ENCODE results near the gene STXBP4.
"Not testable (repeated sequence)": the region's sequence is repeated elsewhere in the genome, so short reads cannot be mapped to it uniquely, and the experiment has no call there.

STXBP4 gene

DNA sequence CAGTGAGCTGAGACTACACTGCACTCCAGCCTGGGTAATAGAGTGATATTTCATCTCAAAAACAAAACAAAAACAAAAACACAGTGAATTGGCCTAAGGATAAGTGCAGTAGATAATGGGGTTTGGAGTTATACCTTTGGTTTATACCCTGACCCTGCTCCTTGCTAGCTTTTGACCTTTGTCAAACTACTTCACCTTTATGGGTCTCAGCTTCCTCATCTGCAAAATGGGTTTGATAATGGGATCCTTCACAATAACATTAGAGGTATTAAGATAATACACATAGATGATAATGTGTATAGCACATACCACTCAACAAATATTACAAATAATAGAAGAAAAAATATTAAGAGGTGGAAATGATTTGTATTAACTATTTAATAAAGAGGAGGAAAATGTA lies 85.9 kb downstream of the STXBP4 start:
- DNase-seq (ENCODE audit: low read depth): no peak

DNA sequence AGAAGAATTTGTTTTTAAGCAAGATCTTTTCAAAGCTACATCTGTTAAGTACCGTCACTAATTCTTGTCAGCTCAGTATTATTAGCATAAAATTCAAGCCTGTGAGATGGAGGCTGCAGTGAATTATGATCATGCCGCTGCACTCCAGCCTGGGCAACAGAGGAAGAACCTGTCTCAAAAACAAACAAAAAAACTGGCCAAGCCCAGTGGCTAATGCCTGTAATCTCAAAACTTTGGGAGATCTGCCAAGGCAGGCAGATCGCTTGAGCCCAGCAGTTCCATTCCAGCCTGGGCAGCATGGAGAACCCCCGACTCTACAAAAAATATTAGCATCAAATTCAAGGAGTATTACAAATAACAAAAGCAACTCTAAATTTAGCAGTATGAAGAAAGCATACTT lies 88.0 kb downstream of the STXBP4 start:
- peak; percentile 11 for DNase-seq (ENCODE audit: low read depth)

DNA sequence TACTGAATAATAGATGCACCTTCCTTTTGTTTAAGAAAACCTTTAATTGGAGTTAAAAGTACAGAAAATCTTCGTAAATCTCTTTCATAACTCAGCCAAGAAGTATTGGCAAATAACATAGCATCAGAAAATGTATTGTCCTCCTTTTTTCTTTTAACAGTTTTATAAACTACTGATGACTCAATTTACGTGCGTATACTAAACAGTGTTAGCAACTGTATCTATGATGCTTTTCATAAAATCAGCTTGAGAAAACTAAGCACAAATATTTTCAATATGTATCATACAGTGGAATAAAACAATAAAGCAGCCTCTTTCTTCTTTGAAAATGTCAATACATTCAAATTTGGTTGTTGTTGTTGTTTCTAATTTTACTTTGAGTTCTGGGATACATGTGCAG lies 88.6 kb downstream of the STXBP4 start:
- DNase-seq (ENCODE audit: low read depth): no peak

DNA sequence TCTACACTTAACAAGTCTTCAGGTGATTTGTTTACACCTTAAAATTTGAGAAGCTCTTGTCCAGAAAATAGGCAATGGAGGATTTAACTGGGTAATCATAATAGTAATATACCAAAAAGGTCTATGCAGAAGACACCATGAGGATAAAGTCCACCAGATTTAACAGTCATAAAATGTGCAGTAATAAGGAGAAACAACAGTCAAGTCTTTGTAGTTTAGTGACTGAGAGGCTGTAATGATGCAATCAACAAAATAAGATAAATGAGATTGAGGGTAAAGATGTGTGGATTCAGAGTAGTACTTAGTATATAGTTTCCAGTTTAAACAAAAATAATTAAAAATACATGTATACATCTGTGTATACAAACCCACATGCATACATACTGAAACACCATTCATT lies 91.2 kb downstream of the STXBP4 start:
- DNase-seq (ENCODE audit: low read depth): no peak

DNA sequence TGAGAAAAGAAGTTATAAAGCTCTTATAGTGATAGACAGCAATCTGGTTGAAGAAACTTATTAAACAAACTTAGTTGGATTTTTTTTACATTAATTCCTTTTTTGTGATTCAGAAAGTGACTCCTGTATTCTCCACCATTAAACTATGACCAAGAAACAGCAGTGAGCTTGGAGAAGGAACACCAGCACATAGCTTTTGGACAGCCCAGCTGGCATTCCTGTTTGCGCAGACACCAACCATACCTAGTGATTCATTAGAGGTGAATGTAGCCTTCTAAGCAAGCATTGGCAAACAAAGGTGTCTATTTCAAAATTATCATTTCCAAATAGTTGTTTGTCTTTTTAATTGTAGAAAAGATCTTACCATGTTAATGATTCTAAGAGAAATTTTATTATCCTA lies 94.4 kb downstream of the STXBP4 start:
- peak; percentile 52 for DNase-seq (ENCODE audit: low read depth)

DNA sequence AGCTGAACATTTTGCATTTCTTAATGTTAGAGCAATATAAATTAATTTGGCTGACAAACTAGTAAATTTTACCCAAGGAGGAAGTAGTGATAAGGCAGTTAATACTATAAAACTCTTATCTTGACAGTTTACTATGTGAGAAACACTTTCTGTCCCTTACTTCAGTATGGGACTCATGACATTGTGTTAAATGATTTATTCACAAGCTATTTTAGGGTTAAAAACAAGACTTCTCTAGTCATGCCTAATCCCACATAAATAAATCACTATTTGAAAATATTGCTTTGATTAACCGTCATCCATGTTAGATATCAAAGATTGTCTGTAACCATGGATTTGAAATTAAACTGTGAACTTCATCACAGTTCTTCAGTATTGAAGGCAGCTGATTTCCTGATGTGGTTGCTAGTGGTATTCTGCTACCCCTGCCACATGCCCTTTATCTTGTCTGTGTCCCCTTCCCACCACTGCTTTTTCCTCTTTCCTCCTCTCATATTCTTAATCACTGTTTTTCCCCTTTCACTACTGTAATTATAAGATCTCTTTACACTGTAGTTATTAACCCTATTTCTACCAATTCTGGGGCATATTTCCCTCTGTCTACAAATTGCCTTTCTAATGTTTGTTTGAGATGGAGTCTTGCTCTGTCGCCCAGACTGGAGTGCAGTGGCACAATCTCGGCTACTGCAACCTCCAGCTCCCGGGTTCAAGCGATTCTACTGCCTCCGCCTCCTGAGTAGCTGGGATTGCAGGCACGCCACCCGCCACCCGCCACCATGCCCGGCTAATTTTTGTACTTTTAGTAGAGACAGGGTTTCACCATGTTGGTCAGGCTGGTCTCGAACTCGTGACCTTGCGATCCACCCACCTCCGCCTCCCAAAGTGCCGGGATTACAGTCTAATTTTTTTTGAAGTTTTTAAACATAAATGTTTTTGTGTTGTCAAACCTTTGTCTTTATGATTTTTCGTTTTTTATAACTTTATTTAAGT lies 95.6 kb downstream of the STXBP4 start:
- no peak for DNase-seq (ENCODE audit: low read depth)

DNA sequence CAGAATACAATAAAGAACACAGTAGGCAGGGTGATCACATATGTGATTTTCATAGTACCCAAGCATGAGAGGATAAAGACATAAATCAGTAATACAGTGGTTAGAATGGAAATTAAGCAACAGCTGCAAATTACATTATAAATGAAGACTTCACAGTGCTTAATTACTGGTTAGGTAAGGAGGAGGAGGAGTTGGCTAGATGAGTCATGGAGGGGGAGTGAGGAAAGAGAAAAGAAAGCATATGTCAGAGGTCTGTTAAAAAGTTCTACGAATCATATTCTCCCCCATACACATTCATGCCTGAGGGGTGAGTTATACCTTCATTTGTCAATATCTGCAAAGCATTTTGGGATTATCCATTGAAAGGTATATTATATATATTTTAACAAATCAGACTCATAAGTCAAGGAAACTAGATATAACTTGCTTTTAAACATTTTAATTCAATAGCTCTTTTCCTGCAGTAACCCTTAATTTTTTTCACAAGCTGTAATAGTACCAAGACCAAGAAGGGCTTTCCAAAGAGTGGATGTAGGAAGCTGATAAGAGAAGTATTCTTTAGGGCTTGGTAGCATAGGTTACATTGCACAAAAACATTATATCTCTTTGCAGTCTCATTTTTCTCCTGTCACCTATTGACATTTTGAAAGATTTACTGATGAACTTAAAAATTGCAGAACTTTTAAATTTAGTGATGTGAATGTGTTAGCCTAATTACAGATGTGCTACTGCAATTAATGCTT lies 99.3 kb downstream of the STXBP4 start:
- DNase-seq (ENCODE audit: low read depth): peak; percentile 36

DNA sequence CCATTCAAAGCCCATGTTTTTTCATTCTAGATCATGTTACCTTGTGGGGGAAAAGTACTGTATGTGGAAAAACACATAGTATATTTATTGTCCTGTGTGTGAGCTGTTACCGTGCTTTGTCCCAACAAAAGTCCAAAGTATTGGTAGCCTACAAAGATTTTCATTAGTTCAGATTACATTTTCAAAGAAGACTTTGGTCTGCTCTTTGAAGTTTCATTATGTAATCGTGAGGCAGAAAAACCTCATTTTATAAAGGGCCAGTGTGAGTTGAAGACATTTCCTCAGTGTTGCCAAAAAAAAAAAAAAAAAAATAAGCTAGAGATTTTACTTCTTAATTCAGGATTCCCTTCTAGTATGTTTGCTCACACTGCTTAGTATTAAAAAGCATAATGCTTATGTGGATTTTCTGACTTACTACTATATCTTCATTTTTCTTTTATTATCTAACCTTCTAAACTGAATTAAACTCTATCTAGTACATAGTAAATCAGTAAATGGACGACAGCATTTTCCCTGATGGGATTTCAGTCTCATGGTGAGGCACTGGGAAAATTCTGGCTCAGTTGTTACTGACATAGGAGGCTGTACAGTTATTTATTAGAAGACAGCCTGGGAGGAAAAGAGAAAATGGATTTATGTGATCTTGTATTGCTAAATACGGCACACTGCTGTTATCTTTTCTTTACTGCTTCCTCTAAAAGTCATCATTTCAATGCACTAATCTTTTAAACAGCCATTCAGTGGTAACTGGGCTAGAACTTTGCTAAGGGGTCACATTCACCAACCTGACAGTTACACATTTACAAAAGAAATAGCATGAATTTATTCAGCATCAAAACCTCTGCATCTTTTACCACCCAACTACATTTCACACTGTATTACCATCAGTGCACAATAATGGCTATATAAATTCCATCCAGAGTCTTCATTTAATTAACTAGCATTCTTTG lies 100.6 kb downstream of the STXBP4 start:
- DNase-seq (ENCODE audit: low read depth): no peak

DNA sequence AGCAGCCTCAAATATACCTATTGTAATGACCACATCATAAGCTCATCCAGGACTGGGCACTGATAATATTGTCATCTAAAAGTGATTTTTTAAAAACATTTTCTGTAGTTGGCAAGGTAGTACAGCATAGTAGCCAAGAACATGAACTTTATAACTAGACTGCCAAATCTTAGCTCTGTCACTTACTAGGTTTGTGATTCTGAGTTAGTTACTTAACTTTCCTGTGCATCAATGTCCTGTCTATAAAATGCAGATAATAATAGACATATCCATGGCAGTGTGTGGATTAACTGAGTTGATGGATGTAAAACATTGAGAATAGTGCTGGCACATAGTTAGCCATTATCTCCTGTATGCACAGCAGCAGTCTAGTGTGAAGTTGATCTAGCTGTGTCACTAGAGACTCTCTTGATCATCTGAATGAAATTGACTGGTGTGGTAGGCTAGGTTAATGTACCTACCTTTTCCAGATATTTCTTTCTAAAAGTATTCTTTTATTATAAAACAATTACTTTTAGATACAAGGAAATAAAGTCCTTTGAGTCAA lies 101.5 kb downstream of the STXBP4 start:
- no peak for DNase-seq (ENCODE audit: low read depth)

DNA sequence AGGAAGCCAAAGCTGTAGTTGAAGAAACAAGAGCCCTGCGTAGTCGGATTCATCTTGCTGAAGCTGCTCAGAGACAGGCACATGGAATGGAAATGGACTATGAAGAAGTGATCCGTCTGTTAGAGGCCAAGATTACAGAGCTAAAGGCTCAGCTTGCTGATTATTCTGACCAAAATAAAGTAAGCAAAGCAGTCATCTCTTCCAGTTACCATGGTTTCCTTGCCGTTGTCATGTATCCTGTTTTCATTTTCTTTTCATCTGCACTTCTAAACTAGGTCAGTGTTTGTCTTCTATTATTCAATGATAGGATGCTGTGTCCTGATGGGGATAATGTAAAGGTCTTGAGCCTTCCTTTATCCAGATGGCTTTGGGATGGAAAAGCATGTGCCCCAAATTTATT lies 104.3 kb downstream of the STXBP4 start:
- DNase-seq (ENCODE audit: low read depth): peak; percentile 22

DNA sequence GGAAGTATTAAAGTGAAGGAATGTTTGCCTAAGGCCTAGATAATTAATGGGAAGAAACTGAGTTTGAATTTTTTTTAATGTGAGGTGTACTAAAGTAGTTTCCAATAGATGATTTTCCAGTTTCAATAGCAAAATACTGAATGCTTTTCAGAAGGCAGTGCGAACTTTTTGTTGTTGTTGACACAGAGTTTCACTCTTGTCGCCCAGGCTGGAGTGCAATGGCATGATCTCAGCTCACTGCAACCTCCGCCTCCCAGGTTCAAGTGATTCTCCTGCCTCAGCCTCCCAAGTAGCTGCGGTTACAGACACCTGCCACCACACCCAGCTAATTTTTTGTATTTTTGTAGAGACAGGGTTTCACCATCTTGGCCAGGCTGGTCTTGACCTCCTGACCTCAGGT lies 104.9 kb downstream of the STXBP4 start:
- not testable (repeated sequence) for DNase-seq (ENCODE audit: low read depth)

DNA sequence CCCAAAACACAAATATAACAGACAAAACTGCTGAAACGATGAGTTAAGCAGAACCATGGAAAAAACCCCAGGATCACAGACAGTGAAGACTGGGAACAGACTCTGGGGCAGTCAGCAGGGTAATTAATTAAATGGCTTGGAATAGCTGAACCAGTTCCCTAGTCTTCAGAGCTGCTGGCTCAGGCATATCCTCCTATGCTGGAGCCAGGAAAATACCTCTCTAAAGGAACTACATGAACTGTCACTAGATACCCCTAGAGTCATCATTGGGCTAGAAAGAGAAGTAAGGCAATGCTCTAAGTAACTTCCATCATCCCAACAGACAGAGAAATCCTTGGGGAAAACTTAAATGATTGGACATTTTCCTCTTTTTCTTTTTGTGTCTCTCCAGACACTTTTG lies 113.0 kb downstream of the STXBP4 start:
- DNase-seq (ENCODE audit: low read depth): no peak

DNA sequence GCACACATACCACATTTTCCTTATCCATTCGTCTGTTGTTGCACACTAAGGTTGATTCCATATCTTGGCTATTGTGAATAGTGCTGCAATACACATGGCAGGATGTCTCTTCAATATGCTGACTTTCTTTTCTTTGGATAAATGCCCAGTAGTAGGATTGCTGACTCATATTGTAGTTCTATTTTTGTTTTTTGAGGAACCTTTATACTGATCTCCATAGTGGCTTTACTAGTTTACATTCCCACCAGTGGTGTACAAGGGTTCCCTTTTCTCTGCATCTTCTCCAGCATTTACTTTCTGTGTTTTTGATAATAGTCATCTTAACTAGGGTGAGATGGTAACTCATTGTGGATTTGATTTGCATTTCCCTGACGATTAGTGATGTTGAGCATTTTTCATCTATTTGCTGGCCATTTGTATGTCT lies 118.1 kb downstream of the STXBP4 start:
- peak; percentile 89 for DNase-seq (ENCODE audit: low read depth)

DNA sequence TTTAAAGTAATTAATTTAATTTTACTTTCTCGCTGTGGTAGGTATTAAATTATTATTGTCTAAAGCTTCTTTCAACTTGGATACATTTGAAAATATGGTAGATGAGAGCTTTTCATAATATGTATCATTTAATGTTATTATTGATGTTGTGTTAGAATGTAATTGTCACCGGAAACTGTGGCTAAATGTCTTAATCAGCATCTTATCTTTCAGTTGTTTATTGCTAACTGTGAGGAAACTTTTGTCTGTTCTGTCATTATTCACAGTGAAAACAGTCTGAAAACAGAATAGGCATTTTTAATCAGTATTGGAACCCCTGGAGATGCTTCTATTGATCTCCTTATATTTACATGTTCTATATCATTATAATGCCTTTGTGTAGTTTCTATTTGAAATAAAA lies 120.7 kb downstream of the STXBP4 start:
- DNase-seq (ENCODE audit: low read depth): no peak

DNA sequence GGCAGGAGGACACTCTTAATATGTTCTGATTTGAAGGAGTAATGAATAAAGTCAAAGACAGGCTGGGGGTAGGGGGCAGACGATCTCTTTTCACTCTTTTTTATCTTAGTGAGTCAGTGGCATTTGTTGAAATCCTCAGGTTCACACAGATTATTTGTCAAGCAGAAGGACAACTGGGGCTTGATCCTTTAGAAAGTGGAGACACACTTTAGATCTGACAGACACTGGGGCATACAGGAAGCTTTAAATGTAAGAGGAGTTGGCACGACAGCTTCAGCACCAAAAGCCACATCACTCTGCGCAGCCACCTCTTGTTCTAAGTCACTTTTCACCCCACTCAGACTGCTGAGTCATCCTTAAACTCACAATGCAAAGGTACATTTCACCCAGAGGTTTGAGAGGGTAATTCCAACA lies 121.5 kb downstream of the STXBP4 start:
- DNase-seq (ENCODE audit: low read depth): peak; percentile 26

DNA sequence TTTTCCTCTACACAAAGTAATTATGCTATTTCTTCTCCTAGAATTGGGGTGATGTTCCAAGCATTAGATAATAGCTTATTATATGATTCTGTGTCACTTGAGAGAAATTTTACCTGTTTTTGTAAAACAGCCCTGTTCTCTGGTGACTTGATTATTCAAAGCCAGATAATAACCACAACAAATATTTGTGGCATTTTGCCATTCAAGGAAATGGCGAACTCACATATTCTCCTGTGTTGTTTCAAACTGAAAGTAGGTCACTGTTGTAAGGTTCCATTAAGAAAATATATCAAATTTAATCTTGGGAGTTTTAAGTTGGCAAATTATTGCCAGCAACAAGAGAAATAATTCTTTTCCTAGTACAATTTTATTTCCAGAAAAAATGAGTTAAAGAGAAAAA lies 124.8 kb downstream of the STXBP4 start:
- DNase-seq (ENCODE audit: low read depth): peak; percentile 56

DNA sequence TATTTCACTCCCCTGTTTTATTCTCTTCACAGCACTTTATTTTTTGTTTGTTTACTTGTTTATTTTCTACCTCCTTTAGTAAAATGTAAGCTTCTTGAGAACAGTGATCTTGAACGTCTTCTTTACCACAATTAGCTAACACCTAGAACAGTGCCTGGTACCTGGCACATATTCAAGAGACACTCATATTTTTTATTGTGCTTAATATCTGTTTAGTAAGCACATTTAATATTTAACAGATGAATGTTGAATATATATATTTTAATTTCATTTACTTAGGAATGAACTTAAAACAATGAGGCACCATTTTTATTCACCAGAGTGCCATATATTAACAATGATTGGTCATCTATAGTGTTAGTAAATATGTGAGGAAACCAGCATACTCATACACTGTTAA lies 130.2 kb downstream of the STXBP4 start:
- DNase-seq (ENCODE audit: low read depth): no peak

DNA sequence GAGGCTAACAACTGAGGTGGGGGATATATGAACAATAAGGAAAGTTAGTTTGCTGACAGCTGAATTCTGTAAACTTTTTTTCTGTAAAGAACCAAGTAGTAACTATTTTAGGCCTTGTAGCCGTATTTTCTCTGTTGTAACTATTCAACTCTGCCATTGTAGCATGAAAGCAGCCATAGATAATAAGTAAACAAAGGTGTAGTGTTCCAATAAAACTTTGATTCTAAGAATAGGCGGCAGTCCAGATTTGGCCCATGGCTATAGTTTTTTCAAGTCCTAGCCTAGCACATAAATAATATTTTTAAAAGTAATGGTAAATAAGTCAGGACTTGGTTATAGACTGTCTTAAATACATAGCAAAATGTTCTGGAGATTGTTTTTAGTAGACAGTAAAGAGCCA lies 142.0 kb downstream of the STXBP4 start:
- DNase-seq (ENCODE audit: low read depth): no peak

DNA sequence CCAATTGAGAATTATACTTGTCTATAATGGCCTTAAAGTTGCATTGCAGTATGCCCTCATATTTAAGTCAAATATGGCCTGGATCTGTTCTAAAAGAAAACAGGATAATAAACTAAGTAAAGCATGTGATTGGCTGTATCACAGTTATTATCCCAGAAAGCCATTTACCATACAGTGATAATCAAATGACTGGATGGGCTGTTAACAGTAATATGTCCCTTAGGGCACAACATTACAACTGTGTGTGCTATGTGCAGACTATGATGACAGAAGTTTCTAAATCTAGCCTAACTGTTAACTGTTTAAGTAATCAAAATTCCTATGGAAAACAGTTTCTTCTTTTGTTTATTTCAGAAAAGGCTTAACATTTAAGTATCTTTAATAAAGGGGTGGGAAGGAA lies 145.7 kb downstream of the STXBP4 start:
- DNase-seq (ENCODE audit: low read depth): no peak

DNA sequence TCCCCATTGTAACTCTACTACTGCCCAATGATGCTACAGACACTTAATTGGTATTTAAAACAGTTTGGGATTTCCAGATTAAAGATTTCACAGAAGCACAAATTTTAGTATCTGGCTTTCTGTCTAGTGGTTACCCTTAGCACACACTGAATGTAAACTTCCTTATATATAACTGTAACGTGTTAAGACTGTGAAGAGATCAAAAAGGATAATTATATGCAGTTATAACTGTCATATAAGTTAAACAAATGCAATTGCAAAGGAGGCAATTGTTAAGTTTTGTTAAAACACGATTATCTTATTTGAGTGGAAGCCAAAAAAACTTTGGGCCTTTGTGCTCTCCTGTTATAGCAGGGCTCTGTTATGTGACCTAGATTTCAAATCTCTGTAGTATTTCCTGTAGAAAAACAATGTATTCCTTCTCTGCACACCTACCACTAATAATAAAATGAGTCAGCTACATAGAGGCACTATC lies 147.9 kb downstream of the STXBP4 start:
- DNase-seq (ENCODE audit: low read depth): peak; percentile 22

DNA sequence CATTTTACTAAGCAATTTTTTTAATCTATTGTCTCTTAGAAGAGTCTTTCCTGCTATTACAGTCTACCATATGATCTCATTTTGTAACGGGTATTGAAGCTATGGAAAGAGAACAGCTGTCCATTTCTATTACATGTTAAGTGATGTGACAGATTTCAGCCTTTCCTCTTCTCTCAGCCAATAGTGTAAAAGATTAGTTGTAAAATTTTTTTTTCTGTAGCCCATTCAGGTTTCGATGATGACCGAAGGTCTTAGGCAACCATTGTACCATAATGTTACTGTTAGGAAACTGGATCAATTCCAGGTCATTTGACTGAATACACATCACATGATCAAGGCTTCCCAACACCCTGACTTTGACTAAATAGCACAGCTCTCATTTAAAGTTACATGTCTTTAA lies 148.6 kb downstream of the STXBP4 start:
- DNase-seq (ENCODE audit: low read depth): no peak

DNA sequence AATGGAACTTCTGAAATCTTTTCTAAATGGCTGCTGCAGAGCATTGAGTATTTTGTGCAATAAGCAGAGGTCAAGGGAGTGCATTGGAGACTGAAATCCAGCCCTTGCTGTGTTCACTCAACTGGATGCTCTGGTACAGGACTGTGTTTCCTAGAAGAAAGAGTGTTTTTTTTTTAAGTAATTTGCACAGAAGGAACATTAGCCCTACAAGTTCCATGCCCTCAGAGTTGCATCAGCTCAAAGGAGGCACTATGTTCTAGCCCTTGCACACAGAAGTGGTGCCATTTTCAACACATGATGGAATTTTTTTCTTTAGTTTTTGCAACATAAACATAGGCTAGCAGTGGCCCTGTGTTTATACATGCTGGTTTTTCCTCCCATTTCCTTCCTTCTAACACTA lies 152.1 kb downstream of the STXBP4 start:
- no peak for DNase-seq (ENCODE audit: low read depth)
